Panc1 (cell line): Measurements from ENCODE around the gene TMED7. TPM values are rescaled to one million over a fixed set of nuclear protein-coding genes. Genes with fewer than 3 reads are reported as not detected.

Source experiments
- ATAC-seq: fragments of 200-7000 bp; cut with Tn5 transposase; 2 replicates; pipeline ENCODE4 v1.9.1; 2020; ENCODE audit warnings: mild to moderate bottlenecking, moderate library complexity
- BruUV-seq: library from RNA; stranded (reverse); fragments of 400-500 nt; replicated peaks from 2 replicates; lab custom pipeline; 2021; lab: Mats Ljungman, UMichigan
- CTCF ChIA-PET: fragments of 300-600 bp; sonication (Branson Sonifier 250); formaldehyde crosslinking; loops from one replicate; lab custom pipeline; 2022; ENCODE audit warnings: antibody characterized with exemption; lab: Charles Lee
- POLR2A ChIA-PET: fragments of 300-600 bp; sonication (Branson Sonifier 250); formaldehyde crosslinking; loops from one replicate; lab custom pipeline; 2022; ENCODE audit warnings: antibody characterized with exemption; lab: Charles Lee
- DNase-seq: peaks from one replicate; pipeline ENCODE4 v3.0.0-alpha.2; 2010; ENCODE audit warnings: low read depth, low spot score
- H3K27ac ChIP-seq: 2 replicates; pipeline ENCODE4 v1.5.1; 2011; ENCODE audit warnings: mild to moderate bottlenecking, low read length, inconsistent platforms
- H3K27me3 ChIP-seq: fragments of 200-500 bp; sonication (Bioruptor generic); 2 replicates; pipeline ENCODE4 v1.6.0; 2014; ENCODE audit warnings: low read length, inconsistent platforms; ENCODE audit not compliant: control insufficient read depth, insufficient read depth
- H3K36me3 ChIP-seq: fragments of 200-500 bp; sonication (Bioruptor generic); 2 replicates; pipeline ENCODE4 v1.5.1; 2014; ENCODE audit warnings: inconsistent platforms, mild to moderate bottlenecking, low read length, moderate library complexity; ENCODE audit not compliant: control insufficient read depth, insufficient read depth
- H3K4me1 ChIP-seq: 2 replicates; pipeline ENCODE4 v1.5.1; 2011; ENCODE audit warnings: inconsistent platforms, mild to moderate bottlenecking, low read length, moderate library complexity; ENCODE audit not compliant: control insufficient read depth, insufficient read depth
- H3K4me3 ChIP-seq, 2 experiments: 2 replicates each; pipeline ENCODE4 v1.5.1; 2011 to 2012; ENCODE audit warnings: low read depth in 2 of 2, low read length in 2 of 2, mild to moderate bottlenecking in 2 of 2, inconsistent platforms in 1 of 2, moderate library complexity in 1 of 2
- H3K9me3 ChIP-seq: fragments of 200-500 bp; sonication (Bioruptor generic); 2 replicates; pipeline ENCODE4 v1.5.1; 2014; ENCODE audit warnings: low read depth, mild to moderate bottlenecking, inconsistent platforms, low read length, moderate library complexity; ENCODE audit not compliant: control insufficient read depth, insufficient read depth
- CTCF ChIP-seq: fragments of 450-650 bp; IDR thresholded peaks from 2 replicates; pipeline ENCODE4 v1.5.1; 2017; ENCODE audit warnings: mild to moderate bottlenecking
- POLR2AphosphoS5 ChIP-seq: IDR thresholded peaks from 2 replicates; pipeline ENCODE4 v1.6.1; 2012; ENCODE audit warnings: mild to moderate bottlenecking, low read depth, low read length, moderate library complexity
- REST ChIP-seq, 2 experiments: IDR thresholded peaks; 2 replicates each; pipeline ENCODE4 v1.6.1; 2011 to 2012; ENCODE audit warnings: low read depth in 2 of 2, control low read depth in 1 of 2, low read length in 1 of 2, mild to moderate bottlenecking in 1 of 2, moderate library complexity in 1 of 2; ENCODE audit not compliant: insufficient read depth in 1 of 2
- SIN3A ChIP-seq: IDR thresholded peaks from 2 replicates; pipeline ENCODE4 v1.6.1; 2012; ENCODE audit warnings: low read depth, mild to moderate bottlenecking, low read length, moderate library complexity, borderline replicate concordance; ENCODE audit not compliant: insufficient read depth
- TCF7L2 ChIP-seq: IDR thresholded peaks from 2 replicates; pipeline ENCODE4 v1.6.1; 2011; ENCODE audit warnings: mild to moderate bottlenecking, low read depth, low read length, inconsistent platforms
- in situ Hi-C: cut with HindIII; loops from 2 replicates; pipeline ENCODE4 v1.10.0; 2016; ENCODE audit warnings: low sequenced_read_pairs, low pct_unique_long_range_greater_than_20kb
- intact Hi-C: fragments of 100-400 bp; cut with micrococcal nuclease; formaldehyde crosslinking; loops from one replicate; pipeline ENCODE4 v1.10.0; 2022; ENCODE audit not compliant: unreplicated experiment
- total RNA-seq: library from RNA; stranded (reverse); gene quantifications from one replicate; pipeline ENCODE4 v1.2.1, GENCODE V29; 2021; ENCODE audit not compliant: unreplicated experiment

The TMED7 gene
- total RNA-seq, 1 experiment from 2014 or later = 113 TPM

GRCh38 chr5:115629903-115630302 is 4.1 kb upstream of the TMED7 start:
- H3K4me1 ChIP-seq = no peaks in the 10 kb centered on the region; the same call in 1 of the 2 replicates
- DNase-seq = no peak
- in situ Hi-C loops (no loop called here), intact Hi-C loops (loop anchor here (5.0 kb wide), 1 partner anchor 212 kb away; the partner anchor contains the start of genes AP3S1 and ATG12)
- H3K9me3 ChIP-seq = no peaks in the 10 kb centered on the region
- no peak overlapping the region for H3K27ac ChIP-seq
- H3K27me3 ChIP-seq = peaks cover 5% of the 10 kb centered on the region; the same call in 1 of the 2 replicates
- POLR2A ChIA-PET = no interaction called here
- H3K36me3 ChIP-seq = peaks cover 6% of the 10 kb centered on the region; the same call in 1 of the 2 replicates
- TF ChIP-seq SIN3A (no peak), REST (IDR thresholded peaks at IDR 0.05; ENCODE audit: insufficient read depth in 1 of 2, low read depth in 2 of 2, low read length in 1 of 2) (no peak), CTCF (no peak), POLR2AphosphoS5 (no peak), TCF7L2 (no peak)
- CTCF ChIA-PET = no interaction called here
- ATAC-seq = no peak
- BruUV-seq = no TSS peak
- H3K4me3 ChIP-seq = no peak overlapping the region

- TF ChIP-seq POLR2AphosphoS5 (no peak), CTCF (no peak), REST (IDR thresholded peaks at IDR 0.05; ENCODE audit: insufficient read depth in 1 of 2, low read depth in 2 of 2, low read length in 1 of 2) (no peak), SIN3A (no peak), TCF7L2 (no peak)
- peaks cover 17% of the 10 kb centered on the region for H3K4me1 ChIP-seq
- H3K36me3 ChIP-seq = peaks cover 12% of the 10 kb centered on the region
- DNase-seq = no peak
- H3K27ac ChIP-seq = no peak overlapping the region
- no peaks in the 10 kb centered on the region for H3K9me3 ChIP-seq
- CTCF ChIA-PET = no interaction called here
- no TSS peak for BruUV-seq
- in situ Hi-C loops = no loop called here
- H3K27me3 ChIP-seq = peaks cover 5% of the 10 kb centered on the region; the same call in 1 of the 2 replicates
- POLR2A ChIA-PET = no interaction called here
- intact Hi-C loops = no loop called here
- ATAC-seq = no peak
- H3K4me3 ChIP-seq = no peak overlapping the region
These were observed 1.5 kb upstream of the TMED7 start for GRCh38 chr5:115627295-115627865.
